NT2/D1 (cell line): ENCODE data around the gene IMMP2L.

Experiments used
- DNase-seq: peaks from one replicate; pipeline ENCODE4 v3.0.0-alpha.2; 2011; ENCODE audit warnings: low read depth, low spot score
- H3K27me3 ChIP-seq: 2 replicates; pipeline ENCODE4 v1.6.0; 2011; ENCODE audit warnings: mild to moderate bottlenecking; ENCODE audit not compliant: insufficient read length, insufficient read depth
- H3K36me3 ChIP-seq: 2 replicates; pipeline ENCODE4 v1.6.1; 2011; ENCODE audit warnings: mild to moderate bottlenecking, low read length, mixed read lengths; ENCODE audit not compliant: insufficient read depth, insufficient read length
- H3K4me1 ChIP-seq: 2 replicates; pipeline ENCODE4 v1.5.1; 2011; ENCODE audit not compliant: insufficient read depth, insufficient read length
- H3K4me3 ChIP-seq: 2 replicates; pipeline ENCODE4 v1.5.1; 2011; ENCODE audit warnings: low read depth; ENCODE audit not compliant: insufficient read length
- H3K9ac ChIP-seq: 2 replicates; pipeline ENCODE4 v1.6.0; 2011; ENCODE audit warnings: low read depth; ENCODE audit not compliant: insufficient read length
- H3K9me3 ChIP-seq: 2 replicates; pipeline ENCODE4 v1.5.1; 2011; ENCODE audit warnings: mild to moderate bottlenecking, low read length; ENCODE audit not compliant: insufficient read depth
- SUZ12 ChIP-seq: IDR thresholded peaks from 2 replicates; pipeline ENCODE4 v1.6.1; 2011; ENCODE audit not compliant: insufficient read length, insufficient read depth; ENCODE audit errors: extremely low read depth
- YY1 ChIP-seq: IDR thresholded peaks from 2 replicates; pipeline ENCODE4 v1.6.1; 2011; ENCODE audit not compliant: insufficient read length, insufficient read depth
- ZNF274 ChIP-seq: IDR thresholded peaks from 2 replicates; pipeline ENCODE4 v1.6.1; 2011; ENCODE audit warnings: mild to moderate bottlenecking, low read depth, low read length

Gene IMMP2L

GRCh38 chr7:110620110-110620735 lies 942.1 kb downstream of the IMMP2L start:
- Histone ChIP-seq H3K9me3 (no peaks in the 10 kb centered on the region), H3K4me1 (no peaks in the 10 kb centered on the region), H3K27me3 (no peaks in the 10 kb centered on the region), H3K9ac (no peak overlapping the region), H3K36me3 (no peaks in the 10 kb centered on the region), H3K4me3 (no peak overlapping the region)
- no peak for DNase-seq
- no peak for TF ChIP-seq ZNF274
- TF ChIP-seq YY1: no peak
- no peak for TF ChIP-seq SUZ12
